KMS-11 (cell line): ENCODE measurements around the gene RPH3AL.

Experiments used
- H2AFZ ChIP-seq: fragments of 200-600 bp; sonication (generic); 2 replicates; pipeline ENCODE4 v1.6.1; 2016; ENCODE audit warnings: antibody characterized with exemption, mixed run types, low read depth
- H3K27ac ChIP-seq: fragments of 200-600 bp; sonication (generic); 2 replicates; pipeline ENCODE4 v1.6.1; 2016; ENCODE audit warnings: mild to moderate bottlenecking, mixed run types
- H3K27me3 ChIP-seq: fragments of 200-600 bp; sonication (generic); 2 replicates; pipeline ENCODE4 v1.6.1; 2017; ENCODE audit warnings: mild to moderate bottlenecking, low read depth, mixed run types, moderate library complexity; ENCODE audit not compliant: insufficient read depth
- H3K36me3 ChIP-seq: fragments of 200-600 bp; sonication (generic); 2 replicates; pipeline ENCODE4 v1.6.1; 2017; ENCODE audit warnings: mild to moderate bottlenecking, mixed run types; ENCODE audit not compliant: insufficient read depth
- H3K4me1 ChIP-seq: fragments of 200-600 bp; sonication (generic); 2 replicates; pipeline ENCODE4 v1.6.1; 2016; ENCODE audit warnings: mild to moderate bottlenecking, low read depth, mixed run types; ENCODE audit not compliant: poor library complexity, severe bottlenecking
- H3K4me2 ChIP-seq: fragments of 200-600 bp; sonication (generic); 2 replicates; pipeline ENCODE4 v1.7.0; 2016; ENCODE audit warnings: mild to moderate bottlenecking, mixed run types
- H3K4me3 ChIP-seq: fragments of 200-600 bp; sonication (generic); IDR thresholded peaks from 2 replicates; pipeline ENCODE4 v1.6.1; 2017; ENCODE audit warnings: low read depth, low read length, mixed read lengths; ENCODE audit not compliant: insufficient read depth
- H3K79me2 ChIP-seq: fragments of 200-600 bp; sonication (generic); 2 replicates; pipeline ENCODE4 v1.6.1; 2016; ENCODE audit warnings: low read depth, mixed run types; ENCODE audit not compliant: insufficient read depth
- H3K9ac ChIP-seq: fragments of 200-600 bp; sonication (generic); 2 replicates; pipeline ENCODE4 v1.6.1; 2016; ENCODE audit warnings: mild to moderate bottlenecking, mixed run types
- H4K20me1 ChIP-seq: fragments of 200-600 bp; sonication (generic); 2 replicates; pipeline ENCODE4 v1.6.1; 2016; ENCODE audit warnings: mild to moderate bottlenecking, mixed run types; ENCODE audit not compliant: insufficient read depth
- CTCF ChIP-seq: fragments of 200-600 bp; sonication (generic); conservative IDR thresholded peaks from 2 replicates; pipeline ENCODE4 v1.6.1; 2017; ENCODE audit warnings: low read depth, mild to moderate bottlenecking, antibody characterized with exemption, low read length, moderate library complexity, mixed read lengths

The RPH3AL gene

GRCh38 chr17:279776-280175 lies 72.8 kb downstream of the RPH3AL start:
- Histone ChIP-seq H3K4me2 (no peak overlapping the region), H2AFZ (no peak overlapping the region), H3K27ac (no peak overlapping the region), H3K36me3 (no peaks in the 10 kb centered on the region), H3K79me2 (no peaks in the 10 kb centered on the region), H3K27me3 (no peaks in the 10 kb centered on the region), H4K20me1 (no peaks in the 10 kb centered on the region), H3K4me1 (no peaks in the 10 kb centered on the region), H3K4me3 (no peak overlapping the region), H3K9ac (no peak overlapping the region)
- no peak for TF ChIP-seq CTCF

DNA sequence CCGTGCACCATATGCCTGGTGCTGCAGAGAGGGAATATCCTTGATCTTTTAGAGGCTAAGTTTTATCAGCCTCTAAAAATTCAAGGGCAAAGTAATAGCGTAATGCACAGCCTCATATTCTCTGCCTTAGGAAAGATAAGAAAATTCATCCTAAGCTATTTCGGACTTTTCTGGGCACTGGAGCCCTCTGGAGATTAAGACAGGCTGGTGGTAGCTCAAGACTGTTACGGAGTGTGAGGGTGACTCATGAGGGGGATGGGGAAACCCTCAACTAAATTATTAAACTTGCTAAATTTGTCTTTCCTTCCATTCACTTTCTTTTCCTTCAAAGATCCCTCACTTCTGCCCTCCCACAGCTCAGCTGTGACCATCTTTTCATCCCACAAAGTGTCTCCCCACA lies 73.3 kb downstream of the RPH3AL start:
- no peaks in the 10 kb centered on the region for H3K79me2 ChIP-seq
- no peaks in the 10 kb centered on the region for H3K36me3 ChIP-seq
- H3K9ac ChIP-seq: no peak overlapping the region
- H3K27me3 ChIP-seq: no peaks in the 10 kb centered on the region
- no peaks in the 10 kb centered on the region for H3K4me1 ChIP-seq
- no peaks in the 10 kb centered on the region for H4K20me1 ChIP-seq
- H3K27ac ChIP-seq: no peak overlapping the region
- no peak overlapping the region for H3K4me3 ChIP-seq
- no peak overlapping the region for H3K4me2 ChIP-seq
- H2AFZ ChIP-seq: no peak overlapping the region
- no peak for TF ChIP-seq CTCF

DNA sequence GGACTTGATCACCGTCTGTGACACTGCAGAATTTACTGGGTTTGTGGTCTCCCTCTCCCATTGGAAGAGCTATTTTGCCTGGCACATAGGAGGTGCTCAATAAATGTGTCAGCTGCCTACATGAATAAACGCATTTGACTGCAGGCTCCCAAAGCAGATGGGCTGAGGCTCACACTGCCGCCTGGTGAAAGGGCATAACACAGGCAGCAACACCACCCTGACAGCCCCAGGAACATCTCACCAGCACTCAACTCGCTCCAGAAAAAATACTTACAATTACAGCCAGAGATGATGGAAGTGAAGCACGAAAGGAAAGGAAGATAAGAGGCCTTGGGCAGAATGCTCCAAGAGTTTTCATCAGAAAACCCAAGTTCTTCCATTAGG lies 73.9 kb downstream of the RPH3AL start:
- no peaks in the 10 kb centered on the region for H3K36me3 ChIP-seq
- H3K4me1 ChIP-seq: no peaks in the 10 kb centered on the region
- no peak for TF ChIP-seq CTCF
- H3K79me2 ChIP-seq: no peaks in the 10 kb centered on the region
- no peaks in the 10 kb centered on the region for H3K27me3 ChIP-seq
- no peak overlapping the region for H3K4me2 ChIP-seq
- no peak overlapping the region for H2AFZ ChIP-seq
- H3K4me3 ChIP-seq: no peak overlapping the region
- no peak overlapping the region for H3K9ac ChIP-seq
- no peaks in the 10 kb centered on the region for H4K20me1 ChIP-seq
- H3K27ac ChIP-seq: no peak overlapping the region

GRCh38 chr17:278055-278675 lies 74.4 kb downstream of the RPH3AL start:
- no peaks in the 10 kb centered on the region for H3K27me3 ChIP-seq
- H3K4me1 ChIP-seq: no peaks in the 10 kb centered on the region
- no peak overlapping the region for H3K27ac ChIP-seq
- H3K4me2 ChIP-seq: no peak overlapping the region
- H3K79me2 ChIP-seq: no peaks in the 10 kb centered on the region
- no peaks in the 10 kb centered on the region for H4K20me1 ChIP-seq
- no peak overlapping the region for H2AFZ ChIP-seq
- no peak overlapping the region for H3K9ac ChIP-seq
- no peak for TF ChIP-seq CTCF
- no peaks in the 10 kb centered on the region for H3K36me3 ChIP-seq
- H3K4me3 ChIP-seq: no peak overlapping the region
